Endothelial cell of umbilical vein (primary cell): ENCODE data around the gene SPRY1.

Source experiments
- CTCF ChIP-seq, 2 donors: IDR thresholded peaks; 1 replicate in 1 of 2; 2 replicates in 1 of 2; pipeline ENCODE4 v1.5.1; 2011; ENCODE audit warnings: low read length in 2 of 2, mild to moderate bottlenecking in 2 of 2, moderate library complexity in 2 of 2, control low read depth in 1 of 2, inconsistent platforms in 1 of 2, low read depth in 1 of 2; ENCODE audit not compliant: insufficient read depth in 1 of 2; ENCODE audit errors: extremely low read depth in 1 of 2
- EZH2 ChIP-seq: IDR thresholded peaks from 2 replicates; pipeline ENCODE4 v1.6.1; 2012; ENCODE audit warnings: borderline replicate concordance, low read depth, mild to moderate bottlenecking, moderate library complexity, low read length, inconsistent platforms; ENCODE audit not compliant: severe bottlenecking
- JUN ChIP-seq: IDR thresholded peaks from 2 replicates; pipeline ENCODE4 v1.6.1; 2011; ENCODE audit warnings: borderline replicate concordance, low read depth; ENCODE audit not compliant: insufficient read length, insufficient read depth
- POLR2A ChIP-seq: IDR thresholded peaks from 2 replicates; pipeline ENCODE4 v1.6.1; 2012; ENCODE audit warnings: low read depth, mild to moderate bottlenecking, control low read depth, low read length
- POLR2AphosphoS5 ChIP-seq: IDR thresholded peaks from 2 replicates; pipeline ENCODE4 v1.6.1; 2012; ENCODE audit warnings: low read depth, mild to moderate bottlenecking, control low read depth, low read length, moderate library complexity; ENCODE audit not compliant: insufficient read depth

GRCh38 chr4:123403080-123403604 lies 6.5 kb downstream of the SPRY1 start:
- TF ChIP-seq CTCF (IDR thresholded peaks at IDR 0.05; ENCODE audit: extremely low read depth in 1 of 2, insufficient read depth in 1 of 2, low read depth in 1 of 2, low read length in 2 of 2) (no peak), EZH2 (no peak), JUN (no peak), POLR2A (no peak), POLR2AphosphoS5 (no peak)
